ENCODE measurements around the gene PRKG1.

Gene PRKG1

DNA sequence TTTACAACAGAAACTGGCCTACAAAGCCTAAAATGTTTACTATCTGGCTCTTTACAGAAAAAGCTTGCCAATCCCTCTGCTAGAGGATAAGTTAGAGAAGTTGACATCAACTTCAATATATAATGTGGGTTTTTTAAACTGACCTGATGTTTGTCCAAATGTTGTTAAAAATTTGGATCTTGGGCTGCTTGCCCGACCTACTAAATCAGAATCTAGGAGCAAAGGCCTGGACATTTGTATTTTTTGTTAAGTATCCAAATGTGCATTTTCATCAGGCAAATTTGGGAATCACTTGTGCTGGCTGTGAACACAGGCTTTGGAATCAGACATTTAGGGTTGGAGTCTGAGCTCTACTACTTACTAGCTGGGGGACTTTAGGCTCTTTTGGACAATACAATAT is 877.8 kb downstream of the PRKG1 start:
- no peak overlapping the region for H3K4me3 ChIP-seq (ENCODE audit: low read length)
- H3K4me2 ChIP-seq (ENCODE audit: low read length), result no peak overlapping the region
- H3K27me3 ChIP-seq (ENCODE audit: control insufficient read depth, insufficient read depth, low read length), result no peaks in the 10 kb centered on the region
- no peaks in the 10 kb centered on the region for H3K4me1 ChIP-seq (ENCODE audit: control insufficient read depth, insufficient read depth, low read length)
- H3K9me3 ChIP-seq (replicated peaks; ENCODE audit: low read length), result no peaks in the 10 kb centered on the region
- no peaks in the 10 kb centered on the region for H3K36me3 ChIP-seq (ENCODE audit: insufficient read depth, low read length)
- no peak overlapping the region for H3K9ac ChIP-seq (ENCODE audit: low read depth, low read length)

GRCh38 chr10:51955696-51956095 is 881.4 kb downstream of the PRKG1 start:
- no peaks in the 10 kb centered on the region for H3K27me3 ChIP-seq (ENCODE audit: control insufficient read depth, insufficient read depth, low read length)
- no peaks in the 10 kb centered on the region for H3K36me3 ChIP-seq (ENCODE audit: insufficient read depth, low read length)
- H3K4me1 ChIP-seq (ENCODE audit: control insufficient read depth, insufficient read depth, low read length), result no peaks in the 10 kb centered on the region
- no peak overlapping the region for H3K9ac ChIP-seq (ENCODE audit: low read depth, low read length)
- H3K4me2 ChIP-seq (ENCODE audit: low read length), result no peak overlapping the region
- no peak overlapping the region for H3K4me3 ChIP-seq (ENCODE audit: low read length)
- no peaks in the 10 kb centered on the region for H3K9me3 ChIP-seq (replicated peaks; ENCODE audit: low read length)

DNA sequence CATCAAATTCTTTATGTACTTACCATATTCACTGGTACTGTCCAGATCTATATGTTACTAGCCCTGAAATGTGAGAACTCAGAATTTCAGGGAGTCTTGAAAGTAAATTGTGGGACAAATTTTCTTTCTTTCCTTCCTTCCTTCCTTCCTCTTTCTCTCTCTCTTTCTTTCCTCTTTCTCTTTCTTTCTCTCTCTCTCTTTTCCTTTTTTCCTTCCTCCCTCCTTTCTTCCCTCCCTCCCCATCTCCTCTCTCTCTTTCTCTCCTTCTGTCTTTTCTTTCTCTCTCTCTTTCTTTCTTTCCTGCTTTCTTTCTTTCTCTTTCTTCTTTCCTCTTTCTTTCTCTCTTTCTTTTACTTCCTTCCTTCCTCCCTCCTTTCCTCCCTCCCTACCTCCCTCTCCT is 882.5 kb downstream of the PRKG1 start:
- Histone ChIP-seq H3K9ac (ENCODE audit: low read depth, low read length) (no peak overlapping the region), H3K9me3 (replicated peaks; ENCODE audit: low read length) (no peaks in the 10 kb centered on the region), H3K4me1 (ENCODE audit: control insufficient read depth, insufficient read depth, low read length) (no peaks in the 10 kb centered on the region), H3K4me2 (ENCODE audit: low read length) (no peak overlapping the region), H3K27me3 (ENCODE audit: control insufficient read depth, insufficient read depth, low read length) (peaks cover 6% of the 10 kb centered on the region), H3K4me3 (ENCODE audit: low read length) (no peak overlapping the region), H3K36me3 (ENCODE audit: insufficient read depth, low read length) (no peaks in the 10 kb centered on the region)

DNA sequence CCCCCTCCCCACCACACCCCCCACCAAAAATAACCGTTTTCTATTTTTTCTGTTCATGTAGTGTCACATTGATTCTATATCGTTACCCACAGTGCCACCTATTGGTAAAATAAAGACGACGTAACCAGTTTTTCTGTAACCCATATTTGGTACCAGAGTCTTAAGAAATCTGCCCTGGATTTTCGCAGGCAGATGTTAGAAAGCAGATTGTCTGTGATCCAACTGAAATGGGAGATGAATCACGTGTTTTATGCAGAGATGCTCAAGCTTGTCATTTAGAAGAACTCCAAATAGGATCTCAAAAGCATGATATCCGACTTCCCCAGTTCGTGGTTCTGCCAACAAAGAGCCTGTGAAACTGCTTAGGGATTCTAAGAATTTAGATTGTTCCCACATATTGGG is 886.2 kb downstream of the PRKG1 start:
- Histone ChIP-seq H3K4me1 (ENCODE audit: control insufficient read depth, insufficient read depth, low read length) (no peaks in the 10 kb centered on the region), H3K9me3 (replicated peaks; ENCODE audit: low read length) (no peaks in the 10 kb centered on the region), H3K4me3 (ENCODE audit: low read length) (no peak overlapping the region), H3K4me2 (ENCODE audit: low read length) (no peak overlapping the region), H3K36me3 (ENCODE audit: insufficient read depth, low read length) (no peaks in the 10 kb centered on the region), H3K9ac (ENCODE audit: low read depth, low read length) (no peak overlapping the region), H3K27me3 (ENCODE audit: control insufficient read depth, insufficient read depth, low read length) (peaks cover 10% of the 10 kb centered on the region)

DNA sequence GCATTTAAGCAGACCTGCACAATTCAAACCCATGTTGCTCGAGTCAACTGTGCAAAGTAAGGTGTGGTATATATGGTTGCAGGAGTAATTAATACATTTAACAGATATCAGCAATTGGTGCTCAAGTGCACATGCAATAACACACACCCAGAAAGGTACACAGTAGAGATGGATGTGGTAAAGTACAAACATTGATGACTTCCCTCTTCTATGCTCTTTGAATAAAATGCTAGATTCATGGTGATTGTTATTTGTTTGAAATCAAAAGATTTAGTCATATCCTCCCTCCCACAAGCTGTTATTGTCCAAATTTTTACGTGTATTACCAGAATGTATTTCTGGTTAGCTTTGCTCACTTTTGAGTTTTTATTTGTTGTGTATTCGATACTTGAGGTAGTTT is 887.1 kb downstream of the PRKG1 start:
- Histone ChIP-seq H3K4me1 (ENCODE audit: control insufficient read depth, insufficient read depth, low read length) (no peaks in the 10 kb centered on the region), H3K4me3 (ENCODE audit: low read length) (no peak overlapping the region), H3K36me3 (ENCODE audit: insufficient read depth, low read length) (no peaks in the 10 kb centered on the region), H3K9ac (ENCODE audit: low read depth, low read length) (no peak overlapping the region), H3K4me2 (ENCODE audit: low read length) (no peak overlapping the region), H3K27me3 (ENCODE audit: control insufficient read depth, insufficient read depth, low read length) (peaks cover 10% of the 10 kb centered on the region), H3K9me3 (replicated peaks; ENCODE audit: low read length) (no peaks in the 10 kb centered on the region)

DNA sequence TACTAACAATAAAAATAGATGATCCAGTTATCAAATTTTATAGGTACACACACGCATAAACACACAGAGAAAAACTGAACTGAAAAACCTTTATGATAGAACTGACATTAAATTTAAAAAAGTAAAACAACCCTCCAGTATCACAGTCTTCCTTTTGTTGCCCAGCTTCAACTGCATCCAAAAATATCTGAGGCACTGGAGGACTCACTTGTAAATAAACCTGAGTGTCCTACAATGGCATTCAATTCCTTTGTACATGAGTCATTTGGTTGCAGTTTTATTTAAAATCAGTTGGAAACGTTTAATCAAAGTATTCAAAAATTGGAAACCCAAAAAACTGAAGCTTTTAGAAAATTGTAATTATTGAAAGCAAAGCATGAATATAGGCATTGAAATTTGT is 890.3 kb downstream of the PRKG1 start:
- peaks cover 10% of the 10 kb centered on the region for H3K27me3 ChIP-seq (ENCODE audit: control insufficient read depth, insufficient read depth, low read length)
- no peak overlapping the region for H3K4me2 ChIP-seq (ENCODE audit: low read length)
- H3K4me3 ChIP-seq (ENCODE audit: low read length), result no peak overlapping the region
- no peaks in the 10 kb centered on the region for H3K9me3 ChIP-seq (replicated peaks; ENCODE audit: low read length)
- no peak overlapping the region for H3K9ac ChIP-seq (ENCODE audit: low read depth, low read length)
- no peaks in the 10 kb centered on the region for H3K36me3 ChIP-seq (ENCODE audit: insufficient read depth, low read length)
- no peaks in the 10 kb centered on the region for H3K4me1 ChIP-seq (ENCODE audit: control insufficient read depth, insufficient read depth, low read length)

DNA sequence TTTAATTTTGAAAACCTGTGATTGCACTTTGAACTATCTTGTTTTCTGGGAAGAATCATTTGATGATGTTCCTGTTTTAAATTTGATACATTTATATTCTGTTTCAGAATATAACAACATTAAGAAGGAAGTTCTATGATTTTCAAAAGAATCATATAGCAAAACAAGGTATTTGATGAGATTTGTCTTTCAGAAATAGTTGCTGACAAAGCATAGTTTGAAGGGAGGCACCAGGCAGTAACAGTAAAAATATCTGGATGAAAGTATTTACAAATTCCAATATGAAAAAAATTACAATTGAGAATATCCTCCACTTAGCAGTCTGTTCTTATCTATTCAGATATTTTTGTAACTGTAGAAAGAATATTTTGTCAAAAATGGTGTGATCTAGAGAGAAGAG is 891.2 kb downstream of the PRKG1 start:
- no peak overlapping the region for H3K4me2 ChIP-seq (ENCODE audit: low read length)
- no peaks in the 10 kb centered on the region for H3K36me3 ChIP-seq (ENCODE audit: insufficient read depth, low read length)
- H3K4me3 ChIP-seq (ENCODE audit: low read length), result no peak overlapping the region

DNA sequence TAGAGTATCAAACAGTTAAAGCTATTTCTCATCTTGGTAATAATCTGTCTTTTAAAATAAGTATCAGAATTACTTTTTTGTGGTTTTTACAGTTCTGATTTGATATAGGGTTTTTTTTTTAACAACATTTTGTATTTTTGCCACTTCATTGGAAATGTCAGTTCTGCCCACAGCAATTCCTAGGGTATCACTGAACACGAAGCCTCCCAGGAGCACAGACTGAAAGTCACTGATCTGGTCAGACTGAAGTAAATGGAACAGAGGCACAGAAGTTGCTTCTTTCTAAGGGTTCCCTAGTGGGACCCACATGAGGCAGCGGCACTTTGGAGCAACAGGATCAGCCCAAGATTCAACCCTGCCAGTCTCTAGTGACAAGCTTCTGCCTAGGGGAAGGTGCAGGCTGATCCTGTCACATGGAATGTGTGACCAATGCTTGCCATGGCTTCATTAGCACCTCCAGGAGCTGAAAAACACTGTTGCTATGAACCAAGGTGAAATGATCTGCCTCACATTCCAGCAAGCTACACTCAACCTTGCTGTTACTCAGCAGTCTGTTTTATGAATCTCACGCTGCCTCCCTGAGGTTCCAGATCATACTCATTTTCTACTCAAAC is 898.6 kb downstream of the PRKG1 start:
- Histone ChIP-seq H3K9me3 (replicated peaks; ENCODE audit: low read length) (no peaks in the 10 kb centered on the region), H3K9ac (ENCODE audit: low read depth, low read length) (no peak overlapping the region), H3K4me2 (ENCODE audit: low read length) (no peak overlapping the region)

More for the DNA sequence above, 891.2 kb downstream of the PRKG1 start:
- Histone ChIP-seq H3K9ac (ENCODE audit: low read depth, low read length) (no peak overlapping the region), H3K27me3 (ENCODE audit: control insufficient read depth, insufficient read depth, low read length) (peaks cover 10% of the 10 kb centered on the region), H3K9me3 (replicated peaks; ENCODE audit: low read length) (no peaks in the 10 kb centered on the region), H3K4me1 (ENCODE audit: control insufficient read depth, insufficient read depth, low read length) (no peaks in the 10 kb centered on the region)

GRCh38 chr10:51980752-51981151 is 906.5 kb downstream of the PRKG1 start:
- Histone ChIP-seq H3K4me1 (ENCODE audit: control insufficient read depth, insufficient read depth, low read length) (no peaks in the 10 kb centered on the region), H3K36me3 (ENCODE audit: insufficient read depth, low read length) (no peaks in the 10 kb centered on the region), H3K9me3 (replicated peaks; ENCODE audit: low read length) (no peaks in the 10 kb centered on the region), H3K4me2 (ENCODE audit: low read length) (no peak overlapping the region), H3K27me3 (ENCODE audit: control insufficient read depth, insufficient read depth, low read length) (no peaks in the 10 kb centered on the region), H3K9ac (ENCODE audit: low read depth, low read length) (no peak overlapping the region), H3K4me3 (ENCODE audit: low read length) (no peak overlapping the region)

More for the DNA sequence above, 898.6 kb downstream of the PRKG1 start:
- Histone ChIP-seq H3K4me3 (ENCODE audit: low read length) (no peak overlapping the region), H3K36me3 (ENCODE audit: insufficient read depth, low read length) (no peaks in the 10 kb centered on the region), H3K27me3 (ENCODE audit: control insufficient read depth, insufficient read depth, low read length) (peaks cover 3% of the 10 kb centered on the region), H3K4me1 (ENCODE audit: control insufficient read depth, insufficient read depth, low read length) (no peaks in the 10 kb centered on the region)

GRCh38 chr10:51981731-51982130 is 907.4 kb downstream of the PRKG1 start:
- Histone ChIP-seq H3K9me3 (replicated peaks; ENCODE audit: low read length) (no peaks in the 10 kb centered on the region), H3K36me3 (ENCODE audit: insufficient read depth, low read length) (no peaks in the 10 kb centered on the region), H3K27me3 (ENCODE audit: control insufficient read depth, insufficient read depth, low read length) (no peaks in the 10 kb centered on the region), H3K4me2 (ENCODE audit: low read length) (no peak overlapping the region), H3K4me1 (ENCODE audit: control insufficient read depth, insufficient read depth, low read length) (no peaks in the 10 kb centered on the region), H3K9ac (ENCODE audit: low read depth, low read length) (no peak overlapping the region), H3K4me3 (ENCODE audit: low read length) (no peak overlapping the region)

DNA sequence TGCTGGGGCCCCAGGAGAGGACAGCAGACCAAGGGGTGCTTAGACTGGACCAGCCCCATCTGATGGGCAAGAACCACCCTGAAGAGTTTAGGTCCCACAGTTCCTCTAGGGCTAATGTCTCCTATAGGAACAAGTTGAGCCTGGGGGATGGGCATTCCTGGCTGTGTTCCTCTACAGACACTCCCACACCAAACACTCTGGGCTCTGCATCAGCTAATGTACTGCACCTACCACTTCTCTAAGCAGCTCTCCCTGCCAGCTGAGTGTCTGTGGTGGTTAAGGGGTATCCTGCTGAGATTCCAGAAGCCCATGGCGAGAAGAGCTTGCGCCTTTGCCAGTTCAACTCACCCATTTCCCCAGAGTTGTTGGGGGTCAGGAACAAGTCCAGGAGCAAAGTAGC is 909.2 kb downstream of the PRKG1 start:
- Histone ChIP-seq H3K9me3 (replicated peaks; ENCODE audit: low read length) (no peaks in the 10 kb centered on the region), H3K36me3 (ENCODE audit: insufficient read depth, low read length) (no peaks in the 10 kb centered on the region), H3K4me2 (ENCODE audit: low read length) (no peak overlapping the region), H3K4me1 (ENCODE audit: control insufficient read depth, insufficient read depth, low read length) (no peaks in the 10 kb centered on the region), H3K9ac (ENCODE audit: low read depth, low read length) (no peak overlapping the region), H3K4me3 (ENCODE audit: low read length) (no peak overlapping the region), H3K27me3 (ENCODE audit: control insufficient read depth, insufficient read depth, low read length) (no peaks in the 10 kb centered on the region)

DNA sequence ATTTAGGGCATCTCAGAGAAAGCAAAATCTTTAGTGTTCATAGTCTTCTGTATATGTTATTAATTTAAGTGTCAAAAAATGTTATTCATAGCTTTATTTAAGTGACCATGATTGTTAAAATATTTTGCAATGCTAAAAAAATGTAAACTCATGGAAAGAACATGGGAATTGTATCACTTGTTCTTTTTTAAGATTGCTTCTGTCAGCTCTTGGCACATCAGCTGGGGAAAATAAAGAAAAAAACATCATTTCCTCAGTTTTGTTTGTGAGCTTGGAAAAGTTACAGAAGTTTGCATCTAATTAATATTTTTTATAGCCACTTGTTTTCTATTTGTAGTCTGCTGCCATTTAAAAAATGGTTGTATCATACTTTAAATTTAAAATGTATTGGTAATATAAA is 911.0 kb downstream of the PRKG1 start:
- Histone ChIP-seq H3K4me3 (ENCODE audit: low read length) (no peak overlapping the region), H3K36me3 (ENCODE audit: insufficient read depth, low read length) (no peaks in the 10 kb centered on the region), H3K27me3 (ENCODE audit: control insufficient read depth, insufficient read depth, low read length) (no peaks in the 10 kb centered on the region), H3K9me3 (replicated peaks; ENCODE audit: low read length) (no peaks in the 10 kb centered on the region), H3K4me2 (ENCODE audit: low read length) (no peak overlapping the region), H3K9ac (ENCODE audit: low read depth, low read length) (no peak overlapping the region), H3K4me1 (ENCODE audit: control insufficient read depth, insufficient read depth, low read length) (no peaks in the 10 kb centered on the region)

All from skeletal muscle satellite cell (primary cell).